OCI-LY1 (cell line): ENCODE results near the gene CSGALNACT2.

Experiments
- H2AFZ ChIP-seq: fragments of 200-600 bp; sonication (generic), shearing (Covaris generic); 2 replicates; pipeline ENCODE4 v1.6.0; 2014; ENCODE audit warnings: antibody characterized with exemption, mild to moderate bottlenecking, low read length
- H3F3A ChIP-seq: fragments of 200-600 bp; sonication (generic), shearing (Covaris generic); 2 replicates; pipeline ENCODE4 v1.6.0; 2014; ENCODE audit warnings: mild to moderate bottlenecking, antibody characterized with exemption, low read length, moderate library complexity; ENCODE audit not compliant: insufficient read depth
- H3K27ac ChIP-seq: fragments of 200-600 bp; sonication (generic); 2 replicates; pipeline ENCODE4 v1.5.1; 2014; ENCODE audit warnings: low read length, mixed run types, mild to moderate bottlenecking, low read depth; ENCODE audit not compliant: poor library complexity, severe bottlenecking
- H3K27me3 ChIP-seq: fragments of 200-600 bp; sonication (generic); 2 replicates; pipeline ENCODE4 v1.6.0; 2014; ENCODE audit warnings: antibody characterized with exemption, mild to moderate bottlenecking, low read length, moderate library complexity; ENCODE audit not compliant: insufficient read depth
- H3K36me3 ChIP-seq: fragments of 200-600 bp; sonication (generic); 2 replicates; pipeline ENCODE4 v1.6.1; 2014; ENCODE audit warnings: mild to moderate bottlenecking, antibody characterized with exemption, low read length, moderate library complexity, mixed read lengths; ENCODE audit not compliant: insufficient read depth
- H3K4me1 ChIP-seq: fragments of 200-600 bp; sonication (generic); 2 replicates; pipeline ENCODE4 v1.5.1; 2014; ENCODE audit warnings: mild to moderate bottlenecking, low read length, moderate library complexity; ENCODE audit not compliant: insufficient read depth, severe bottlenecking
- H3K4me2 ChIP-seq: fragments of 200-600 bp; sonication (generic), shearing (Covaris generic); 2 replicates; pipeline ENCODE4 v1.6.1; 2014; ENCODE audit warnings: low read length
- H3K4me3 ChIP-seq: fragments of 200-600 bp; sonication (generic); 2 replicates; pipeline ENCODE4 v1.5.1; 2014; ENCODE audit warnings: low read length, low read depth, mild to moderate bottlenecking, mixed read lengths; ENCODE audit not compliant: poor library complexity, severe bottlenecking
- H3K79me2 ChIP-seq: fragments of 200-600 bp; shearing (Covaris generic); 2 replicates; pipeline ENCODE4 v1.6.1; 2016; ENCODE audit warnings: mixed run types, low read length, mixed read lengths; ENCODE audit not compliant: insufficient read depth
- H3K9ac ChIP-seq: fragments of 200-600 bp; sonication (generic), shearing (Covaris generic); 2 replicates; pipeline ENCODE4 v1.6.1; 2014; ENCODE audit warnings: mild to moderate bottlenecking, low read length, mixed read lengths
- H3K9me2 ChIP-seq: fragments of 200-600 bp; sonication (generic), shearing (Covaris generic); 2 replicates; pipeline ENCODE4 v1.6.1; 2014; ENCODE audit warnings: low read depth, mild to moderate bottlenecking, low read length, mixed read lengths
- H3K9me3 ChIP-seq: fragments of 200-600 bp; shearing (Covaris generic); 2 replicates; pipeline ENCODE4 v1.6.1; 2014; ENCODE audit warnings: low read length, mixed read lengths
- H4K20me1 ChIP-seq: fragments of 200-600 bp; sonication (generic), shearing (Covaris generic); 2 replicates; pipeline ENCODE4 v1.6.0; 2016; ENCODE audit warnings: mild to moderate bottlenecking, low read length; ENCODE audit not compliant: insufficient read depth
- CTCF ChIP-seq: fragments of 200-600 bp; sonication (generic), shearing (Covaris generic); IDR thresholded peaks from 2 replicates; pipeline ENCODE4 v1.5.1; 2017; ENCODE audit warnings: mild to moderate bottlenecking, antibody characterized with exemption, low read length, moderate library complexity, mixed read lengths
- EZH2 ChIP-seq: fragments of 200-600 bp; sonication (generic), shearing (Covaris generic); IDR thresholded peaks from 2 replicates; pipeline ENCODE4 v1.8.0; 2017; ENCODE audit warnings: borderline replicate concordance, mixed run types, mild to moderate bottlenecking, antibody characterized with exemption, low read length, moderate library complexity, mixed read lengths

Gene CSGALNACT2

GRCh38 chr10:43224321-43224720, 86.1 kb downstream of the CSGALNACT2 start:
- H3K4me2 ChIP-seq: no peak overlapping the region
- H4K20me1 ChIP-seq: no peaks in the 10 kb centered on the region
- H3F3A ChIP-seq: no peaks in the 10 kb centered on the region
- no peaks in the 10 kb centered on the region for H3K9me2 ChIP-seq
- H3K4me3 ChIP-seq: no peak overlapping the region
- H3K4me1 ChIP-seq: no peaks in the 10 kb centered on the region
- no peak overlapping the region for H2AFZ ChIP-seq
- H3K36me3 ChIP-seq: no peaks in the 10 kb centered on the region
- no peak overlapping the region for H3K27ac ChIP-seq
- H3K27me3 ChIP-seq: no peaks in the 10 kb centered on the region
- no peaks in the 10 kb centered on the region for H3K79me2 ChIP-seq
- TF ChIP-seq EZH2 (no peak), CTCF (no peak)
- H3K9me3 ChIP-seq: no peaks in the 10 kb centered on the region
- H3K9ac ChIP-seq: no peak overlapping the region

- H3K79me2 ChIP-seq: no peaks in the 10 kb centered on the region
- no peak overlapping the region for H3K27ac ChIP-seq
- no peaks in the 10 kb centered on the region for H3K4me1 ChIP-seq
These were observed 87.0 kb downstream of the CSGALNACT2 start for GRCh38 chr10:43225004-43225786.

GRCh38 chr10:43225787-43226153, 87.5 kb downstream of the CSGALNACT2 start:
- no peak overlapping the region for H3K4me3 ChIP-seq
- H3K4me1 ChIP-seq: no peaks in the 10 kb centered on the region
- no peak overlapping the region for H3K27ac ChIP-seq

More at GRCh38 chr10:43225004-43225786, 87.0 kb downstream of the CSGALNACT2 start:
- H3K36me3 ChIP-seq: no peaks in the 10 kb centered on the region
- no peaks in the 10 kb centered on the region for H3K9me2 ChIP-seq
- no peak for TF ChIP-seq EZH2
- TF ChIP-seq CTCF: no peak
- no peak overlapping the region for H3K9ac ChIP-seq
- H3K4me2 ChIP-seq: no peak overlapping the region
- H3K4me3 ChIP-seq: no peak overlapping the region
- H3K9me3 ChIP-seq: no peaks in the 10 kb centered on the region
- no peaks in the 10 kb centered on the region for H3F3A ChIP-seq
- H3K27me3 ChIP-seq: no peaks in the 10 kb centered on the region
- H4K20me1 ChIP-seq: no peaks in the 10 kb centered on the region
- no peak overlapping the region for H2AFZ ChIP-seq

More at GRCh38 chr10:43225787-43226153, 87.5 kb downstream of the CSGALNACT2 start:
- H3K9me2 ChIP-seq: no peaks in the 10 kb centered on the region
- no peaks in the 10 kb centered on the region for H4K20me1 ChIP-seq
- no peaks in the 10 kb centered on the region for H3K9me3 ChIP-seq
- H2AFZ ChIP-seq: no peak overlapping the region
- H3K79me2 ChIP-seq: no peaks in the 10 kb centered on the region
- H3K4me2 ChIP-seq: no peak overlapping the region
- no peaks in the 10 kb centered on the region for H3K27me3 ChIP-seq
- TF ChIP-seq EZH2 (no peak), CTCF (no peak)
- H3F3A ChIP-seq: no peaks in the 10 kb centered on the region
- H3K9ac ChIP-seq: no peak overlapping the region
- H3K36me3 ChIP-seq: no peaks in the 10 kb centered on the region
